Transverse colon (tissue), 4 donors: ENCODE measurements around the gene INPP5B. TPM values are rescaled to one million over a fixed set of nuclear protein-coding genes. Genes with fewer than 3 reads are reported as not detected.
A peak's percentile ranks its signal among the peaks of the same experiment; 100 is the strongest.

Experiments used
- DNase-seq: peaks from one replicate; pipeline ENCODE4 v3.0.0-alpha.2; 2019
- H3K27ac ChIP-seq, 4 donors: fragments of 200-600 bp; sonication (generic); 2 replicates each; pipeline ENCODE4 v1.5.1; 2016 to 2018; ENCODE audit warnings: inconsistent platforms in 4 of 4
- H3K27me3 ChIP-seq: fragments of 200-600 bp; sonication (generic); 2 replicates; pipeline ENCODE4 v1.5.1; 2017; ENCODE audit warnings: inconsistent platforms
- H3K36me3 ChIP-seq, 4 donors: fragments of 200-600 bp; sonication (generic); 2 replicates each; pipeline ENCODE4 v1.5.1; 2017 to 2019; ENCODE audit warnings: inconsistent platforms in 4 of 4
- H3K4me1 ChIP-seq, 4 donors: fragments of 200-600 bp; sonication (generic); 2 replicates each; pipeline ENCODE4 v1.5.1; 2017 to 2020; ENCODE audit warnings: inconsistent platforms in 4 of 4
- H3K4me3 ChIP-seq, 4 donors: fragments of 200-600 bp; sonication (generic); 1 replicate in 1 of 4; 2 replicates in 3 of 4; pipeline versions ENCODE4 v1.5.1 to v1.6.1; 2017 to 2019; ENCODE audit warnings: inconsistent platforms in 4 of 4
- H3K9me3 ChIP-seq, 2 donors: fragments of 200-600 bp; sonication (generic); 2 replicates each; pipeline ENCODE4 v1.5.1; 2017 to 2019; ENCODE audit warnings: inconsistent platforms in 2 of 2
- EP300 ChIP-seq: sonication (generic); formaldehyde crosslinking; IDR thresholded peaks from one replicate; pipeline ENCODE4 v1.6.1; 2017; ENCODE audit warnings: antibody characterized with exemption, low read depth
- POLR2A ChIP-seq: fragments of 450-650 bp; IDR thresholded peaks from one replicate; pipeline ENCODE4 v1.6.1; 2016; ENCODE audit warnings: antibody characterized with exemption, mild to moderate bottlenecking, moderate library complexity
- POLR2AphosphoS5 ChIP-seq, 3 donors: sonication (generic); formaldehyde crosslinking; IDR thresholded peaks; one replicate each; pipeline ENCODE4 v1.6.1; 2016; ENCODE audit warnings: antibody characterized with exemption in 3 of 3
- WGBS, 2 donors: methylation state at CpG; one replicate each; pipeline ENCODE4 v1.1.5; 2018; ENCODE audit warnings: low coverage in 1 of 2; 5-methylcytosine and 5-hydroxymethylcytosine counted together
- in situ Hi-C, 4 donors: fragments of 200-750 bp; cut with MboI; loops; one replicate each; pipeline versions ENCODE4 v1.15.0 to v1.15.1; 2017; ENCODE audit warnings: low sequenced_read_pairs in 3 of 4, low pct_ligation_motif_present in 1 of 4, low pct_unique_long_range_greater_than_20kb in 1 of 4
- intact Hi-C: fragments of 100-400 bp; cut with DNase I; formaldehyde crosslinking; loops from one replicate; pipeline ENCODE4 v1.15.1; 2023; ENCODE audit warnings: low total_unique reads
- total RNA-seq, 4 donors: library from RNA; depleted of rRNA; stranded (reverse); fragments of >200 nt; gene quantifications; one replicate each; pipeline ENCODE4 v1.1.0, GENCODE V29; 2016
- TF ChIP-seq, protein P1 (sequence below), 5 experiments: fragments of 200-600 bp in 3 of 5; fragments of 450-650 bp in 2 of 5; sonication (generic) in 3 of 5; IDR thresholded peaks; 1 replicate in 2 of 5; 2 replicates in 3 of 5; pipeline ENCODE4 v1.5.1; 2016 to 2017; ENCODE audit warnings: antibody characterized with exemption in 5 of 5, inconsistent platforms in 3 of 5, mild to moderate bottlenecking in 2 of 5, moderate library complexity in 1 of 5

INPP5B gene
- total RNA-seq, 4 donors from 2014 or later, result 32.6 to 43.6 (median 39.1) TPM

DNA sequence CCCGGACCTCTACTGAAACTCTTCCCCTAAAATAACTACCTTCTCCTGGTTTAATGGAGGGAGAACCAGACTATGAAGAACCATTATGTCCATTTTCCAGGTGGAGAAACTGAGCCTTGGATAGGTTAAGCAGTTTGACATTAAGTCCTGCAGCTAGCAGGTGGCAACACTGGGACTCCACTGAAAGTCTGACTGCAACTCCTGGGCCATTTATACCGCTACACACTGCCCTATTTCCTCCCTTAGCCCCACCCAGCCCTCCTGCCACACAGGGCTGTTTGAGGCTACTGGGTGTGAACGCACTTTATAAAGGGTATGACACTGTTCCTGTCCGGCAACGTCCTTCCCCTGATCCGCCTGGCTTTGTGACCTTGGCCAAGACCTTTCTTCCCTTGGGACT, 511 bp upstream of the INPP5B start:
- H3K4me3 ChIP-seq, result peak overlapping the region in 3 of 4 donors; percentile 64 to 72 (median 67)
- WGBS, 2 donors, result 36% methylated on average over 6 of the region's 6 CpGs; no CpG with 5 or more reads in 1 of the 2 donors
- intact Hi-C loops, result no loop called here

DNA sequence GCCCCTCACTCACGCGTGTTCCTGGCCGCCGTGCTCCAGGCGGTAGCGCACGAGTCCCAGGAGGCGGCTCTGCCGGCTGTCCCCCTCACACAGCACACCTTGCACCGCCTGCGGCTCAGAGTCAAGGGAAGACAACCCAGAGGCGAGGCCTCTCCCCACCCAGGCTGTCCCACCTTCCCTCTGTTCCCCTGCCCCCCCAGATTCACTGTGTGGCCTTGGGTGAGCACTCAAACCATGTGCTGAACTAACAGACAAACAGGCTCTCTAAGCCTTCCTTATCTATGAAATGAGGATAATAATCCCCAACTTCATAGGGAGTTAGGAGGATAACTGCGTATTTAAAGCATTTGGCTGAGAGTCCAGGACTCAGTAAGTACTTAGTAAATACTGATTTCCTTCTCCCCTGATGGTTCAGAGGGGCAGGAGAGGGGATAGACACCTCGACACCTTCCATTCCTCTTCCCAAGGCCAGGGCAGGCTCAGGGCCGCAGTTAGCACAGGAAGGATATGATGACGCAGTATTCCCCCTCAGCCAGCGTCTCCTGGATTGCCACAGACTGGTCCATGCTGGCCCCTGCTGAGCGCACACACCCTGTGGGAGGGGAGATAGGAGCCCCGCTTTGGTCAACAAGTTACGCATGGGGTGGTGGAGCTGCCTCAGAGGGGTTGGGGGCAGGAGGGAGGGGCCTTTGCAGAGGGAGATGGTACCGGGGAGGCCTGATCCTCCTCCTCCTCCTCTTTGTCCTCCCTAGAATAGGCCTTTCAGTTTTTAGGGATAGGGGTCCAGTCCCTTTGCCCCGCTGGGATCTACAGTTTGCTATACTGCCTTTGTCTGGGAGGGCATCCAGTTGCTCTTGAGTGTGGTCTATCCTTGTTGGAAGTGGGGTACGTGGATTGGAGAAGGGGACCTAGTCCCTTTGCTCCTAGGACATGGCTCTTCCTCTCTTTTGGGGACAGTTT, 830 bp downstream of the INPP5B start:
- H3K4me3 ChIP-seq, result peak overlapping the region; percentile 64 to 78 (median 70)

More for the DNA sequence above, 511 bp upstream of the INPP5B start:
- DNase-seq, result peak; percentile 67
- TF ChIP-seq POLR2AphosphoS5 (IDR thresholded peaks at IDR 0.05), result peak in 1 of 3 donors; percentile 38
- no peak for TF ChIP-seq EP300
- peak; percentile 58 for TF ChIP-seq POLR2A
- TF ChIP-seq, protein P1, sequence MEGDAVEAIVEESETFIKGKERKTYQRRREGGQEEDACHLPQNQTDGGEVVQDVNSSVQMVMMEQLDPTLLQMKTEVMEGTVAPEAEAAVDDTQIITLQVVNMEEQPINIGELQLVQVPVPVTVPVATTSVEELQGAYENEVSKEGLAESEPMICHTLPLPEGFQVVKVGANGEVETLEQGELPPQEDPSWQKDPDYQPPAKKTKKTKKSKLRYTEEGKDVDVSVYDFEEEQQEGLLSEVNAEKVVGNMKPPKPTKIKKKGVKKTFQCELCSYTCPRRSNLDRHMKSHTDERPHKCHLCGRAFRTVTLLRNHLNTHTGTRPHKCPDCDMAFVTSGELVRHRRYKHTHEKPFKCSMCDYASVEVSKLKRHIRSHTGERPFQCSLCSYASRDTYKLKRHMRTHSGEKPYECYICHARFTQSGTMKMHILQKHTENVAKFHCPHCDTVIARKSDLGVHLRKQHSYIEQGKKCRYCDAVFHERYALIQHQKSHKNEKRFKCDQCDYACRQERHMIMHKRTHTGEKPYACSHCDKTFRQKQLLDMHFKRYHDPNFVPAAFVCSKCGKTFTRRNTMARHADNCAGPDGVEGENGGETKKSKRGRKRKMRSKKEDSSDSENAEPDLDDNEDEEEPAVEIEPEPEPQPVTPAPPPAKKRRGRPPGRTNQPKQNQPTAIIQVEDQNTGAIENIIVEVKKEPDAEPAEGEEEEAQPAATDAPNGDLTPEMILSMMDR (IDR thresholded peaks at IDR 0.05), result no peak
- Histone ChIP-seq H3K36me3 (peaks cover 0 to 8% (median 4%) of the 10 kb centered on the region in 4 donors), H3K9me3 (no peaks in the 10 kb centered on the region), H3K27me3 (no peaks in the 10 kb centered on the region), H3K4me1 (peaks cover 8 to 27% (median 14%) of the 10 kb centered on the region in 4 donors), H3K27ac (peak overlapping the region; percentile 83 to 91 (median 90))
- in situ Hi-C loops, result no loop called here

DNA sequence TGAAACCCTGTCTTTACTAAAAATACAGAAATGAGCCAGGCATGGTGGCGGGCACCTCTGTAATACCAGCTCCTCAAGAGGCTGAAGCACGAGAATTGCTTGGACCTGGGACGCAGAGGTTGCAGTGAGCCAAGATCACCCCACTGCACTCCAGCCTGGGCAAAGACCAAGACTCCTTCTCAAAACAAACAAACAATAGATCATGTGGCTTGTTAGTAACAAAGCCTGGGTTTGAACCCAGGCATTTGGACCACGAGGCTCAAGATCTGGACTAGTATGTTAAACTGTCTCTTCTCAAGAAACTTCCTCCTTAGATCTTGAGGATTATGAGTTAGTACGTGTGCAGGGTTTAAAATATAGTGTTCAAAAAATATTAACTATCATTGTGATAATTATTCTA, 1.6 kb downstream of the INPP5B start:
- WGBS, 2 donors, result 88% methylated on average over 5 of the region's 5 CpGs; no CpG with 5 or more reads in 1 of the 2 donors
- intact Hi-C loops (no loop called here), in situ Hi-C loops (no loop called here)
- peaks cover 8 to 35% (median 17%) of the 10 kb centered on the region in 4 donors for H3K4me1 ChIP-seq
- peak overlapping the region in 1 of 4 donors; percentile 67 for H3K4me3 ChIP-seq
- TF ChIP-seq EP300 (no peak), POLR2AphosphoS5 (IDR thresholded peaks at IDR 0.05) (no peak), POLR2A (no peak)
- TF ChIP-seq, protein P1 (IDR thresholded peaks at IDR 0.05), result no peak
- peaks cover 0 to 10% (median 4%) of the 10 kb centered on the region in 4 donors for H3K36me3 ChIP-seq
- H3K27ac ChIP-seq, result peak overlapping the region in 3 of 4 donors; percentile 88 to 91 (median 91)
- H3K27me3 ChIP-seq, result no peaks in the 10 kb centered on the region
- no peaks in the 10 kb centered on the region for H3K9me3 ChIP-seq
- no peak for DNase-seq

More for the DNA sequence above, 830 bp downstream of the INPP5B start:
- intact Hi-C loops (no loop called here), in situ Hi-C loops (no loop called here)
- peak; percentile 47 for DNase-seq
- Histone ChIP-seq H3K27ac (peak overlapping the region; percentile 83 to 91 (median 90)), H3K36me3 (peaks cover 0 to 10% (median 4%) of the 10 kb centered on the region in 4 donors), H3K4me1 (peaks cover 8 to 27% (median 14%) of the 10 kb centered on the region in 4 donors), H3K9me3 (no peaks in the 10 kb centered on the region), H3K27me3 (no peaks in the 10 kb centered on the region)
- TF ChIP-seq, protein P1 (IDR thresholded peaks at IDR 0.05), result no peak
- TF ChIP-seq EP300 (no peak), POLR2AphosphoS5 (IDR thresholded peaks at IDR 0.05) (peak in 2 of 3 donors; percentile 25 to 37), POLR2A (no peak)
- 20 to 55% methylated on average over 1 to 21 of the region's 23 CpGs for WGBS, 2 donors

DNA sequence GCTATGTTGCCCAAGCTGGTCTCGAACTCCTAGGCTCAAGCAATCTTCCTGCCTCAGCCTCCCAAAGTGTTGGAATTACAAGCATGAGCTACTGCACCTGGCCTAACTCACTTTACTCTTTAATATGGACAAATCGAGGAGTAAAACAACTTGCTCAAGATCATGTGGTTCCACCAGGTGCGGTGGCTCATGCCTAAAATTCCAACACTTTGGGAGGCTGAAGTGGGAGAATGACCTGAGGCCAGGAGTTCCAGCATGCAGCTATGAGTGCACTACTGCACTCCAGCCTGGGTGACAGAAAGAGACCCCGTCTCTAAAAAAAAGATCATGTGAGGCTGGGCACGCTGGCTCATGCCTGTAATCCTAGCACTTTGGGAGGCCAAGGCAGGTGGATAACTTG, 2.0 kb downstream of the INPP5B start:
- in situ Hi-C loops (no loop called here), intact Hi-C loops (no loop called here)
- no peak overlapping the region for H3K4me3 ChIP-seq
- peaks cover 8 to 39% (median 22%) of the 10 kb centered on the region in 4 donors for H3K4me1 ChIP-seq
- no peak for TF ChIP-seq POLR2AphosphoS5 (IDR thresholded peaks at IDR 0.05)
- TF ChIP-seq EP300, result no peak
- no peak for TF ChIP-seq POLR2A
- TF ChIP-seq, protein P1 (IDR thresholded peaks at IDR 0.05), result no peak
- DNase-seq, result no peak
- H3K9me3 ChIP-seq, result no peaks in the 10 kb centered on the region
- no peak overlapping the region for H3K27ac ChIP-seq
- peaks cover 0 to 11% (median 5%) of the 10 kb centered on the region in 4 donors for H3K36me3 ChIP-seq
- WGBS, 2 donors, result 88 to 100% methylated on average over 1 to 5 of the region's 5 CpGs
- no peaks in the 10 kb centered on the region for H3K27me3 ChIP-seq
